Measurements from ENCODE around the gene RFTN1.

- no peak for TF ChIP-seq EZH2phosphoT487 (IDR thresholded peaks at IDR 0.05)
- no peak for TF ChIP-seq CTCF (IDR thresholded peaks at IDR 0.05)
These were observed 7.7 kb upstream of the RFTN1 start for GRCh38 chr3:16520970-16521881.
